Vagina (tissue), 2 donors: Measurements from ENCODE around the gene PSIP1. TPM values are rescaled to one million over a fixed set of nuclear protein-coding genes. Genes with fewer than 3 reads are reported as not detected.

ENCODE experiments used
- DNase-seq, 2 donors: peaks; one replicate each; pipeline ENCODE4 v3.0.0-alpha.2; 2017; ENCODE audit errors: extremely low spot score in 2 of 2
- H3K27ac ChIP-seq: fragments of 200-600 bp; sonication (generic); one replicate; pipeline ENCODE4 v1.5.1; 2019
- H3K27me3 ChIP-seq: fragments of 200-600 bp; sonication (generic); one replicate; pipeline ENCODE4 v1.5.1; 2019
- H3K36me3 ChIP-seq, 2 donors: fragments of 200-600 bp; sonication (generic); one replicate each; pipeline ENCODE4 v1.5.1; 2017 to 2019
- H3K4me1 ChIP-seq: fragments of 200-600 bp; sonication (generic); one replicate; pipeline ENCODE4 v1.5.1; 2019
- H3K4me3 ChIP-seq, 2 donors: fragments of 200-600 bp; sonication (generic); 1 replicate in 1 of 2; 2 replicates in 1 of 2; pipeline ENCODE4 v1.5.1; 2016 to 2019
- H3K9me3 ChIP-seq: fragments of 200-600 bp; sonication (generic); one replicate; pipeline ENCODE4 v1.5.1; 2019
- CTCF ChIP-seq, 3 experiments: fragments of 450-650 bp in 2 of 3; fragments of 200-600 bp in 1 of 3; sonication (generic) in 1 of 3; IDR thresholded peaks; one replicate each; pipeline ENCODE4 v1.5.1; 2017 to 2019; ENCODE audit warnings: antibody characterized with exemption in 3 of 3, mild to moderate bottlenecking in 2 of 3, moderate library complexity in 2 of 3
- POLR2A ChIP-seq, 2 donors: fragments of 450-650 bp; IDR thresholded peaks; one replicate each; pipeline ENCODE4 v1.6.1; 2017; ENCODE audit warnings: antibody characterized with exemption in 2 of 2, mild to moderate bottlenecking in 2 of 2, moderate library complexity in 2 of 2
- POLR2AphosphoS5 ChIP-seq, 2 donors: sonication (generic); formaldehyde crosslinking; IDR thresholded peaks; one replicate each; pipeline ENCODE4 v1.9.0; 2017; ENCODE audit warnings: antibody characterized with exemption in 2 of 2, mild to moderate bottlenecking in 2 of 2, low read depth in 1 of 2; ENCODE audit not compliant: insufficient read depth in 1 of 2
- intact Hi-C: fragments of 100-400 bp; cut with DNase I; formaldehyde crosslinking; loops from one replicate; pipeline ENCODE4 v1.15.1; 2023
- total RNA-seq: library from RNA; depleted of rRNA; stranded (reverse); fragments of >200 nt; gene quantifications from one replicate; pipeline ENCODE4 v1.2.3, GENCODE V29; 2016

The PSIP1 gene
- total RNA-seq, 1 donor from 2014 or later, result 63.8 TPM

- Histone ChIP-seq H3K27ac (no peak overlapping the region), H3K27me3 (no peaks in the 10 kb centered on the region), H3K36me3 (peaks cover 0 to 5% of the 10 kb centered on the region in 2 donors), H3K4me1 (no peaks in the 10 kb centered on the region), H3K4me3 (no peak overlapping the region), H3K9me3 (no peaks in the 10 kb centered on the region)
- intact Hi-C loops, result loop anchor here (5.0 kb wide), 1 partner anchor 1269 kb away; no protein-coding TSS in a partner anchor
- no peak for DNase-seq
- no peak for TF ChIP-seq POLR2AphosphoS5 (IDR thresholded peaks at IDR 0.05; ENCODE audit: insufficient read depth in 1 of 2, low read depth in 1 of 2)
- TF ChIP-seq POLR2A (IDR thresholded peaks at IDR 0.05), result no peak
- TF ChIP-seq CTCF (IDR thresholded peaks at IDR 0.05), result no peak
Measured at GRCh38 chr9:15475923-15476536, 34.7 kb downstream of the PSIP1 start.

GRCh38 chr9:15469862-15470261 lies 40.9 kb downstream of the PSIP1 start:
- no peaks in the 10 kb centered on the region for H3K4me1 ChIP-seq
- no peaks in the 10 kb centered on the region for H3K9me3 ChIP-seq
- intact Hi-C loops, result loop anchor here (5.0 kb wide), 1 partner anchor 378 kb away; no protein-coding TSS in a partner anchor
- DNase-seq, result no peak
- H3K27me3 ChIP-seq, result no peaks in the 10 kb centered on the region
- H3K27ac ChIP-seq, result no peak overlapping the region
- no peak overlapping the region for H3K4me3 ChIP-seq
- TF ChIP-seq POLR2AphosphoS5 (IDR thresholded peaks at IDR 0.05; ENCODE audit: insufficient read depth in 1 of 2, low read depth in 1 of 2) (no peak), POLR2A (IDR thresholded peaks at IDR 0.05) (no peak), CTCF (IDR thresholded peaks at IDR 0.05) (no peak)
- peaks cover 0 to 40% of the 10 kb centered on the region in 2 donors for H3K36me3 ChIP-seq

- Histone ChIP-seq H3K27ac (no peak overlapping the region), H3K4me1 (no peaks in the 10 kb centered on the region), H3K27me3 (no peaks in the 10 kb centered on the region), H3K4me3 (no peak overlapping the region), H3K9me3 (no peaks in the 10 kb centered on the region), H3K36me3 (peaks cover 0 to 40% of the 10 kb centered on the region in 2 donors)
- TF ChIP-seq POLR2AphosphoS5 (IDR thresholded peaks at IDR 0.05; ENCODE audit: insufficient read depth in 1 of 2, low read depth in 1 of 2) (no peak), POLR2A (IDR thresholded peaks at IDR 0.05) (no peak), CTCF (IDR thresholded peaks at IDR 0.05) (no peak)
- no peak for DNase-seq
- intact Hi-C loops, result loop anchor here (5.0 kb wide), 1 partner anchor 377 kb away; no protein-coding TSS in a partner anchor
Measured at GRCh38 chr9:15469406-15469805, 41.4 kb downstream of the PSIP1 start.

- H3K4me1 ChIP-seq, result no peaks in the 10 kb centered on the region
- no peaks in the 10 kb centered on the region for H3K27me3 ChIP-seq
- no peak for DNase-seq
- TF ChIP-seq POLR2AphosphoS5 (IDR thresholded peaks at IDR 0.05; ENCODE audit: insufficient read depth in 1 of 2, low read depth in 1 of 2) (no peak), POLR2A (IDR thresholded peaks at IDR 0.05) (no peak), CTCF (IDR thresholded peaks at IDR 0.05) (no peak)
- peaks cover 0 to 42% of the 10 kb centered on the region in 2 donors for H3K36me3 ChIP-seq
- no peak overlapping the region for H3K4me3 ChIP-seq
- intact Hi-C loops, result loop anchor here (5.0 kb wide), 1 partner anchor 376 kb away; no protein-coding TSS in a partner anchor
- H3K27ac ChIP-seq, result no peak overlapping the region
- H3K9me3 ChIP-seq, result no peaks in the 10 kb centered on the region
Measured at GRCh38 chr9:15468145-15468544, 42.6 kb downstream of the PSIP1 start.

- DNase-seq, result no peak
- H3K27ac ChIP-seq, result no peak overlapping the region
- intact Hi-C loops, result no loop called here
- peaks cover 0 to 68% of the 10 kb centered on the region in 2 donors for H3K36me3 ChIP-seq
- no peaks in the 10 kb centered on the region for H3K9me3 ChIP-seq
- no peak for TF ChIP-seq POLR2AphosphoS5 (IDR thresholded peaks at IDR 0.05; ENCODE audit: insufficient read depth in 1 of 2, low read depth in 1 of 2)
- no peak for TF ChIP-seq POLR2A (IDR thresholded peaks at IDR 0.05)
- no peak for TF ChIP-seq CTCF (IDR thresholded peaks at IDR 0.05)
- no peaks in the 10 kb centered on the region for H3K4me1 ChIP-seq
- H3K27me3 ChIP-seq, result no peaks in the 10 kb centered on the region
- H3K4me3 ChIP-seq, result no peak overlapping the region
Measured at GRCh38 chr9:15461601-15462000, 49.2 kb downstream of the PSIP1 start.
